OCI-LY1 (cell line): ENCODE data around the gene ALPI.

Experiments used
- H2AFZ ChIP-seq: fragments of 200-600 bp; sonication (generic), shearing (Covaris generic); 2 replicates; pipeline ENCODE4 v1.6.0; 2014; ENCODE audit warnings: antibody characterized with exemption, mild to moderate bottlenecking, low read length
- H3F3A ChIP-seq: fragments of 200-600 bp; sonication (generic), shearing (Covaris generic); 2 replicates; pipeline ENCODE4 v1.6.0; 2014; ENCODE audit warnings: mild to moderate bottlenecking, antibody characterized with exemption, low read length, moderate library complexity; ENCODE audit not compliant: insufficient read depth
- H3K27ac ChIP-seq: fragments of 200-600 bp; sonication (generic); 2 replicates; pipeline ENCODE4 v1.5.1; 2014; ENCODE audit warnings: low read length, mixed run types, mild to moderate bottlenecking, low read depth; ENCODE audit not compliant: poor library complexity, severe bottlenecking
- H3K27me3 ChIP-seq: fragments of 200-600 bp; sonication (generic); 2 replicates; pipeline ENCODE4 v1.6.0; 2014; ENCODE audit warnings: antibody characterized with exemption, mild to moderate bottlenecking, low read length, moderate library complexity; ENCODE audit not compliant: insufficient read depth
- H3K36me3 ChIP-seq: fragments of 200-600 bp; sonication (generic); 2 replicates; pipeline ENCODE4 v1.6.1; 2014; ENCODE audit warnings: mild to moderate bottlenecking, antibody characterized with exemption, low read length, moderate library complexity, mixed read lengths; ENCODE audit not compliant: insufficient read depth
- H3K4me1 ChIP-seq: fragments of 200-600 bp; sonication (generic); 2 replicates; pipeline ENCODE4 v1.5.1; 2014; ENCODE audit warnings: mild to moderate bottlenecking, low read length, moderate library complexity; ENCODE audit not compliant: insufficient read depth, severe bottlenecking
- H3K4me2 ChIP-seq: fragments of 200-600 bp; sonication (generic), shearing (Covaris generic); 2 replicates; pipeline ENCODE4 v1.6.1; 2014; ENCODE audit warnings: low read length
- H3K4me3 ChIP-seq: fragments of 200-600 bp; sonication (generic); 2 replicates; pipeline ENCODE4 v1.5.1; 2014; ENCODE audit warnings: low read length, low read depth, mild to moderate bottlenecking, mixed read lengths; ENCODE audit not compliant: poor library complexity, severe bottlenecking
- H3K79me2 ChIP-seq: fragments of 200-600 bp; shearing (Covaris generic); 2 replicates; pipeline ENCODE4 v1.6.1; 2016; ENCODE audit warnings: mixed run types, low read length, mixed read lengths; ENCODE audit not compliant: insufficient read depth
- H3K9ac ChIP-seq: fragments of 200-600 bp; sonication (generic), shearing (Covaris generic); 2 replicates; pipeline ENCODE4 v1.6.1; 2014; ENCODE audit warnings: mild to moderate bottlenecking, low read length, mixed read lengths
- H3K9me2 ChIP-seq: fragments of 200-600 bp; sonication (generic), shearing (Covaris generic); 2 replicates; pipeline ENCODE4 v1.6.1; 2014; ENCODE audit warnings: low read depth, mild to moderate bottlenecking, low read length, mixed read lengths
- H3K9me3 ChIP-seq: fragments of 200-600 bp; shearing (Covaris generic); 2 replicates; pipeline ENCODE4 v1.6.1; 2014; ENCODE audit warnings: low read length, mixed read lengths
- H4K20me1 ChIP-seq: fragments of 200-600 bp; sonication (generic), shearing (Covaris generic); 2 replicates; pipeline ENCODE4 v1.6.0; 2016; ENCODE audit warnings: mild to moderate bottlenecking, low read length; ENCODE audit not compliant: insufficient read depth
- CTCF ChIP-seq: fragments of 200-600 bp; sonication (generic), shearing (Covaris generic); IDR thresholded peaks from 2 replicates; pipeline ENCODE4 v1.5.1; 2017; ENCODE audit warnings: mild to moderate bottlenecking, antibody characterized with exemption, low read length, moderate library complexity, mixed read lengths
- EZH2 ChIP-seq: fragments of 200-600 bp; sonication (generic), shearing (Covaris generic); IDR thresholded peaks from 2 replicates; pipeline ENCODE4 v1.8.0; 2017; ENCODE audit warnings: borderline replicate concordance, mixed run types, mild to moderate bottlenecking, antibody characterized with exemption, low read length, moderate library complexity, mixed read lengths

ALPI gene

GRCh38 chr2:232477751-232478510 lies 22.0 kb downstream of the ALPI start:
- H3K27ac ChIP-seq = no peak overlapping the region
- no peaks in the 10 kb centered on the region for H3K4me1 ChIP-seq

GRCh38 chr2:232478571-232479340 lies 22.8 kb downstream of the ALPI start:
- no peaks in the 10 kb centered on the region for H4K20me1 ChIP-seq
- no peak overlapping the region for H3K4me3 ChIP-seq
- no peaks in the 10 kb centered on the region for H3K4me1 ChIP-seq
- no peaks in the 10 kb centered on the region for H3K27me3 ChIP-seq
- H3K9me2 ChIP-seq = no peaks in the 10 kb centered on the region
- H3K36me3 ChIP-seq = no peaks in the 10 kb centered on the region
- no peak overlapping the region for H3K27ac ChIP-seq
- H2AFZ ChIP-seq = no peak overlapping the region
- H3K9ac ChIP-seq = no peak overlapping the region
- H3K9me3 ChIP-seq = no peaks in the 10 kb centered on the region
- TF ChIP-seq EZH2 (no peak), CTCF (no peak)
- H3K4me2 ChIP-seq = no peak overlapping the region
- H3F3A ChIP-seq = no peaks in the 10 kb centered on the region
- H3K79me2 ChIP-seq = no peaks in the 10 kb centered on the region

More at GRCh38 chr2:232477751-232478510, 22.0 kb downstream of the ALPI start:
- no peaks in the 10 kb centered on the region for H3K9me3 ChIP-seq
- H3K36me3 ChIP-seq = no peaks in the 10 kb centered on the region
- H4K20me1 ChIP-seq = no peaks in the 10 kb centered on the region
- H3K79me2 ChIP-seq = no peaks in the 10 kb centered on the region
- H3K9ac ChIP-seq = no peak overlapping the region
- no peaks in the 10 kb centered on the region for H3K9me2 ChIP-seq
- no peaks in the 10 kb centered on the region for H3F3A ChIP-seq
- H3K4me2 ChIP-seq = no peak overlapping the region
- H2AFZ ChIP-seq = no peak overlapping the region
- TF ChIP-seq CTCF = no peak
- no peak for TF ChIP-seq EZH2
- H3K4me3 ChIP-seq = no peak overlapping the region
- no peaks in the 10 kb centered on the region for H3K27me3 ChIP-seq

GRCh38 chr2:232479341-232480200 lies 23.6 kb downstream of the ALPI start:
- Histone ChIP-seq H3F3A (no peaks in the 10 kb centered on the region), H3K27ac (no peak overlapping the region), H3K9ac (no peak overlapping the region), H2AFZ (no peak overlapping the region), H4K20me1 (no peaks in the 10 kb centered on the region), H3K79me2 (no peaks in the 10 kb centered on the region), H3K4me1 (no peaks in the 10 kb centered on the region), H3K4me2 (no peak overlapping the region), H3K9me3 (no peaks in the 10 kb centered on the region), H3K4me3 (no peak overlapping the region), H3K27me3 (no peaks in the 10 kb centered on the region), H3K9me2 (no peaks in the 10 kb centered on the region), H3K36me3 (no peaks in the 10 kb centered on the region)
- no peak for TF ChIP-seq CTCF
